ENCODE data around the gene TMEM200B. TPM values are rescaled to one million over a fixed set of nuclear protein-coding genes. Genes with fewer than 3 reads are reported as not detected.

Gene TMEM200B
- total RNA-seq, 2 donors from 2014 or later = 2.6 TPM; not detected in 1

DNA sequence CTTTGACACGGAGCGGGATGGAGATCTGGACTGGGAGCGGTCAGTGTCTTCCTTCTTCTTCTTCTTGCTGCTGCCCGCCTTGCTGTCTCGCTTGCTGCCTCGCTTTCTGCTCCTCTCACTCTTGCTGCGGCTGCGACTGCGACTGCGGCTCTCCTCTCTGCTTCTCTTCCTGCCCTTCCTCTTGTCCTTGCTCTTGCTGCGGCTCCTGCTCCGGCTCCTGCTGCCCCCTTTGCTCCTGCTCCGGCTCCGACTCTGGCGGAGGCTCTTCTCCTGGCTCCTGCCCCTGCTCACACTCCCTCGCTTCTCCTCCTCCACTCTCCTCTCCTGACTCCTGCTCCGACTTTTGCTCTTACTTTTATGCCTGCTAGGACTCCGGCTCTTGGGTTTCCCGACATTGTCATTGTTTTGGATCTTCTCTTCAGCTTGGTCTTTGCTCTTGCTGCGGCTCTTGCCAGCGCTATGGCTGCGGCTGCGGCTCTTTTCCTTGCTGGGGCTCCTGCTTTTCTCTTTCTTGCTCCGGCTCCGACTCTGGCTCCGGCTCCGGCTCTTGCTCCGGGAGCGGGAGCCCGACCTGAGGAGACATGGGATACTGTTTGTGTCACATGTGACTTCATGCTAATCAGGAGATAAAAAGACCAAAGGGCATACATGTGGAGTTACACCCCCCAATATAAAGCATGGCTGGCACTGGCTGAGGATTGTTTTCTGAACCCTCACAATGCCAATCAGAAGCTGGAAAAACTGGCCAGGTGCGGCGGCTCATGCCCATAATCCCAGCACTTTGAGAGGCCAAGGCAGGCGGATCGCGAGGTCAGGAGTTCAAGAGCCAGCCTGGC lies 25.2 kb upstream of the TMEM200B start:
- H3K4me1 ChIP-seq = peaks cover 7% of the 10 kb centered on the region
- no peak for TF ChIP-seq POLR2A (IDR thresholded peaks at IDR 0.05)
- no peak for TF ChIP-seq CTCF (IDR thresholded peaks at IDR 0.05)
- no peak overlapping the region for H3K27ac ChIP-seq
- no peaks in the 10 kb centered on the region for H3K27me3 ChIP-seq
- no peak for DNase-seq
- peaks cover 19 to 50% of the 10 kb centered on the region in 2 donors for H3K36me3 ChIP-seq (replicated peaks in 1 of 2; ENCODE audit: insufficient read depth in 1 of 2, low read depth in 2 of 2)
- no peak for ATAC-seq
- intact Hi-C loops (cut with DNase I) = no loop called here
- WGBS, 2 donors = 91 to 94% methylated on average over 35 of the region's 35 CpGs
- H3K4me3 ChIP-seq = no peak overlapping the region
- no peaks in the 10 kb centered on the region for H3K9me3 ChIP-seq

GRCh38 chr1:29145739-29146437 lies 22.2 kb upstream of the TMEM200B start:
- no peak for TF ChIP-seq CTCF (IDR thresholded peaks at IDR 0.05)
- TF ChIP-seq POLR2A (IDR thresholded peaks at IDR 0.05) = no peak
- peak overlapping the region in 3 of 4 donors; percentile 4 to 59 (median 54) for H3K27ac ChIP-seq
- peaks cover 15 to 28% of the 10 kb centered on the region in 2 donors for H3K36me3 ChIP-seq (replicated peaks in 1 of 2; ENCODE audit: insufficient read depth in 1 of 2, low read depth in 2 of 2)
- peak; percentile 68 for ATAC-seq
- WGBS, 2 donors = 58 to 76% methylated on average over 8 of the region's 8 CpGs
- intact Hi-C loops (cut with DNase I) = no loop called here
- peaks cover 7% of the 10 kb centered on the region for H3K4me1 ChIP-seq
- H3K9me3 ChIP-seq = no peaks in the 10 kb centered on the region
- DNase-seq = peak in 1 of 4 donors; percentile 9
- no peaks in the 10 kb centered on the region for H3K27me3 ChIP-seq
- H3K4me3 ChIP-seq = no peak overlapping the region

DNA sequence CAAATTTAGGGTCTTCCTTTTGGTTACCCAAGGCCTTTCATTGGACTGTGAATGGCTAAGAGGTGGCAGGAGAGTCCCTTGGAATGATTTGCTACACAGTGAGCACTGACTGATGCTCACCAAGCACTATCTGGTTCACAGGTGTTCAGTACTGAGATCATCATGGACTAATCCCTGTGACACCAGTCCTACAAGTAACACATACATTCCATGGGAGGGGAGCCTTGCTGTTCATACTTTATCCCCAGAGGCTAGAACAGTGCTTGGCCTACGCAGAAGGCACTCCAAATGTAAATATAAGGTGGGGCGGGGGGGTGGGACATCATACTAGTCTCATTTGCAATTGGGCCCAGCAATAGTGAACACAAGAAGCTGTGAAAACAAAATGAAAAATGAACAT lies 20.5 kb upstream of the TMEM200B start:
- intact Hi-C loops (cut with DNase I) = no loop called here
- no peak for TF ChIP-seq CTCF (IDR thresholded peaks at IDR 0.05)
- no peak for TF ChIP-seq POLR2A (IDR thresholded peaks at IDR 0.05)
- ATAC-seq = no peak
- Histone ChIP-seq H3K36me3 (replicated peaks in 1 of 2; ENCODE audit: insufficient read depth in 1 of 2, low read depth in 2 of 2) (peaks cover 6 to 16% of the 10 kb centered on the region in 2 donors), H3K4me1 (peaks cover 7% of the 10 kb centered on the region), H3K9me3 (no peaks in the 10 kb centered on the region), H3K27ac (no peak overlapping the region), H3K27me3 (no peaks in the 10 kb centered on the region), H3K4me3 (no peak overlapping the region)
- DNase-seq = peak in 1 of 4 donors; percentile 1
- WGBS, 2 donors = 100% methylated on average over 2 of the region's 2 CpGs

DNA sequence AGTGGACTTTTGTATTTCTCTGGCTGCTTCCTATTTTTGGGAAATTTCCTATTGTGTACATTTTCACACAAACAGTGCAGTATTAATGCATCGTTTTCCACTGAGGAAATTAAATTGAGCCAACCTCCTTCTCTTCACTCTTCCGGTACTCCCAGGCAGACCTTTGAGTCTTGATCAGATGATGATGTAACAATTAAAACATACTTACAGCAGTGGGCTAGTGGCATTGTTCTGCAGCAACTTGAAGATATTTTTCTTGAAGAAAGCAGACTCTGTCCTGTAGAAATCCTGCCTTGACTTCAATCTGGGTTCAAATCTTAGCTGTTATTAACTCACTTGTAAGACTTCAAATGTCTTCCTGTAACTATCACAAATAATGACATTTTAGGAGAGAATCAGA lies 19.0 kb upstream of the TMEM200B start:
- Histone ChIP-seq H3K4me3 (no peak overlapping the region), H3K36me3 (replicated peaks in 1 of 2; ENCODE audit: insufficient read depth in 1 of 2, low read depth in 2 of 2) (peaks cover 0 to 1% of the 10 kb centered on the region in 2 donors), H3K4me1 (peaks cover 7% of the 10 kb centered on the region), H3K27me3 (no peaks in the 10 kb centered on the region), H3K9me3 (no peaks in the 10 kb centered on the region), H3K27ac (no peak overlapping the region)
- WGBS, 2 donors = 81 to 94% methylated on average over 2 of the region's 2 CpGs
- TF ChIP-seq CTCF (IDR thresholded peaks at IDR 0.05) = no peak
- TF ChIP-seq POLR2A (IDR thresholded peaks at IDR 0.05) = no peak
- intact Hi-C loops (cut with DNase I) = no loop called here
- no peak for DNase-seq
- no peak for ATAC-seq
